Mucosa of descending colon (tissue), 3 donors: ENCODE data around the gene NME9. TPM values are rescaled to one million over a fixed set of nuclear protein-coding genes. Genes with fewer than 3 reads are reported as not detected.

Source experiments
- ATAC-seq: fragments of 200-7000 bp; cut with Tn5 transposase; one replicate; pipeline ENCODE4 v1.9.1; 2020; ENCODE audit warnings: mild to moderate bottlenecking, moderate library complexity
- DNase-seq, 3 donors: peaks; one replicate each; pipeline ENCODE4 v3.0.0-alpha.2; 2020
- H3K36me3 ChIP-seq: fragments of 200-600 bp; one replicate; pipeline ENCODE4 v1.8.0; 2021; ENCODE audit warnings: low read depth, mild to moderate bottlenecking
- H3K4me1 ChIP-seq: fragments of 200-600 bp; one replicate; pipeline ENCODE4 v1.8.0; 2021; ENCODE audit warnings: low read depth, mild to moderate bottlenecking
- H3K4me3 ChIP-seq: fragments of 200-600 bp; one replicate; pipeline ENCODE4 v1.8.0; 2021; ENCODE audit warnings: mild to moderate bottlenecking
- H3K9me3 ChIP-seq: fragments of 200-600 bp; one replicate; pipeline ENCODE4 v1.8.0; 2021; ENCODE audit warnings: mild to moderate bottlenecking
- intact Hi-C, 2 donors: fragments of 100-400 bp; cut with DNase I in 1 of 2; cut with micrococcal nuclease in 1 of 2; formaldehyde crosslinking; loops; one replicate each; pipeline versions ENCODE4 v1.11.0 to v1.11.1; 2022; cut with DNase I, micrococcal nuclease
- total RNA-seq, 3 donors: library from RNA; stranded (reverse); fragmentation: NEBNext Ultra II Directional in 2 of 3; extraction: Animal tissue kit (Norgen Biotek cat#: 25700) in 2 of 3; gene quantifications; one replicate each; pipeline versions ENCODE4 v1.2.1 to v1.2.4, GENCODE V29; 2021 to 2023
- TF ChIP-seq, protein P1 (sequence below): fragments of 200-600 bp; IDR thresholded peaks from one replicate; pipeline ENCODE4 v1.8.0; 2022; ENCODE audit warnings: antibody characterized with exemption, mild to moderate bottlenecking
- donor health status: DM: no; HTN: no; CAD: no; lungs with moderate emphysema.
- donor health status: DM: no; HTN: no; CAD: no.
- donor health status: DM: no; HTN: yes; CAD: no.

The NME9 gene
- total RNA-seq, 3 donors from 2014 or later, result 0.41 TPM; not detected in 2

- no peaks in the 10 kb centered on the region for H3K9me3 ChIP-seq
- H3K4me1 ChIP-seq, result no peaks in the 10 kb centered on the region
- ATAC-seq (no peak), DNase-seq (no peak)
- intact Hi-C loops, result no loop called here
- TF ChIP-seq, protein P1, sequence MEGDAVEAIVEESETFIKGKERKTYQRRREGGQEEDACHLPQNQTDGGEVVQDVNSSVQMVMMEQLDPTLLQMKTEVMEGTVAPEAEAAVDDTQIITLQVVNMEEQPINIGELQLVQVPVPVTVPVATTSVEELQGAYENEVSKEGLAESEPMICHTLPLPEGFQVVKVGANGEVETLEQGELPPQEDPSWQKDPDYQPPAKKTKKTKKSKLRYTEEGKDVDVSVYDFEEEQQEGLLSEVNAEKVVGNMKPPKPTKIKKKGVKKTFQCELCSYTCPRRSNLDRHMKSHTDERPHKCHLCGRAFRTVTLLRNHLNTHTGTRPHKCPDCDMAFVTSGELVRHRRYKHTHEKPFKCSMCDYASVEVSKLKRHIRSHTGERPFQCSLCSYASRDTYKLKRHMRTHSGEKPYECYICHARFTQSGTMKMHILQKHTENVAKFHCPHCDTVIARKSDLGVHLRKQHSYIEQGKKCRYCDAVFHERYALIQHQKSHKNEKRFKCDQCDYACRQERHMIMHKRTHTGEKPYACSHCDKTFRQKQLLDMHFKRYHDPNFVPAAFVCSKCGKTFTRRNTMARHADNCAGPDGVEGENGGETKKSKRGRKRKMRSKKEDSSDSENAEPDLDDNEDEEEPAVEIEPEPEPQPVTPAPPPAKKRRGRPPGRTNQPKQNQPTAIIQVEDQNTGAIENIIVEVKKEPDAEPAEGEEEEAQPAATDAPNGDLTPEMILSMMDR, result no peak
- no peaks in the 10 kb centered on the region for H3K36me3 ChIP-seq
- no peak overlapping the region for H3K4me3 ChIP-seq
These were observed 35.6 kb upstream of the NME9 start for GRCh38 chr3:138365253-138365555.

DNA sequence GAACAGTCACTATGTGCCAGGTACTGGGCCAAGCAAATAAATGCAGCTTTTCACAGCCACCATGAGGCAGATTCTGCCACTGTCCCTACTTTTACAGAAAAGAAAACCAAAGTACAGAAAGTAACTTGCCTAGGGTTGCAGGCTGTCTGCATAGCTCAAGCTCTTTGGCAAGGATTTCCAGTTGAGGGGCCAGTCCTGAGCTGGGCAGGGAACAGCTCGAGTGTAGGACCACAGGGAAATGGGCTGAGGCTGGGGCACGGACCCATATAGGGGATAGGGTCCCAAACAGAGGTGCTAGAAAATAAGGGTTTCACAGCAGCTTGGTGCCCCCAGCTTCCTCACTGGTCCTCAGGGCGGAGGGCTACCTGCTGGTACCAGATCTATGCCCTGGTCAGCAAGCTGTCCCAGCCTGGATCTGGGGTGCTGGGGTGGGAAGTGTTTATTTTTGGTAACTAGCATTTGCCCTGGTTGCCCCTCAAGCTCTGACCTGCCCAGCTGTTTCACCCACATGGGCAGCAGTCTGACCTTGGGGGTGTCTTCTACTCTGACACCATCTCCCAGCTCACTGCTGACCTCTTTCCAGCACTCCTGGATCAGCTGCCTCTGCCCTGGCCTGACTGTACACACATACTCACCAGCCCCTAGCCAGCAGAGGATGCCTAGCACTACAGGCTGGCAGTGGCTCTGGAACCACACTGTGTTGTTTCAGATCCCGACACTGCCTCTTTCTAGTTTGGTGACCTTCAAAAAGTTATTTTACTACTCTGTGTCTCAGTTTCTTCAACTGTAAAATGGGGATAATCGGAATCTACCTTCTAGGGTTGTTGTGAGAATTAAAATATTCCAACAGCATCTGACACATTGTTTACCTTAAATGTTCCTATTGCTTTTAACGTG, 35.0 kb upstream of the NME9 start:
- intact Hi-C loops, result no loop called here
- no peak for ATAC-seq
- no peak overlapping the region for H3K4me3 ChIP-seq
- H3K4me1 ChIP-seq, result no peaks in the 10 kb centered on the region
- TF ChIP-seq, protein P1, result no peak
- no peak for DNase-seq
- no peaks in the 10 kb centered on the region for H3K9me3 ChIP-seq
- no peaks in the 10 kb centered on the region for H3K36me3 ChIP-seq

DNA sequence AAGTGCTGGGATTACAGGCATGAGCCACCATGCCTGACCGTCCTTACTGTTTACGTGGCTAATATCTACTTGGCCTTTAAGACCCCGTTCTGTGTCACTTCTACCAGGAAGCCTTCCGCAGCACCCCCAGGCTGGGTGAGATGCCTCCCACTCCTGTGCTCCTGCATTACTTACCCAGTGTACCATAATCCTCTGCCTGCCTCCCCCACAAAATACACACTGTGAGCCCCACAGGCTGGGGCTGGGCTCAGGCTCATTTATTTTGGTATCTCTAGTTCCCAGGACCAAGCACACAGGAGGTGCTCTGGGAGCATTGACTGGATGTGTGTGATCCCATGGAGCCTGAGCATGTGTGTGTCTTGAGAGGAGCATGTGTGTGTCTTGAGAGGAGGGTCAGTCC, 33.7 kb upstream of the NME9 start:
- DNase-seq (no peak), ATAC-seq (no peak)
- no peaks in the 10 kb centered on the region for H3K36me3 ChIP-seq
- no peaks in the 10 kb centered on the region for H3K9me3 ChIP-seq
- intact Hi-C loops, result no loop called here
- H3K4me1 ChIP-seq, result no peaks in the 10 kb centered on the region
- TF ChIP-seq, protein P1, result no peak
- H3K4me3 ChIP-seq, result no peak overlapping the region

- intact Hi-C loops, result no loop called here
- ATAC-seq (no peak), DNase-seq (no peak)
- Histone ChIP-seq H3K4me3 (no peak overlapping the region), H3K4me1 (no peaks in the 10 kb centered on the region), H3K36me3 (no peaks in the 10 kb centered on the region), H3K9me3 (no peaks in the 10 kb centered on the region)
- TF ChIP-seq, protein P1, result no peak
These were observed 32.9 kb upstream of the NME9 start for GRCh38 chr3:138362538-138362937.

DNA sequence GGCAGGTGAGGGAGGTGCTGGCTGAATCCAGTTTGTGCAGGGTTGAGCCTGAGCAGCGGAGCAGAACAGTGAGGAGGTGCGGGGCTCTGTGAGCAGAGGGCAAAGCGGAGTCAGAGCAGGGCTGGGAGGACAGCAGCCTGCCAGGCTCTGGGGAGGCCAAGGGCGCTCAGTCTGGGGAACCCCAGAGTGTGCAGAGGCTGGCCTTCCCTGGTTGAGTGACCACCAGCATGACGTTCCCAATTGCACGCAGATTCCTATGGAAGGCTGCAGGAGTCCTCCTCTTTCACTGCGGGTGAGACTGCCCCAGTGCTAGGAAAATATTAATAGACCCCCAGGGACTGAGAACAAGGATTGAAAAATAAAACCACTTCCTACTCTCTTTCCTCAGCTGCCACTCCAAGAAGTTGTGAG, 31.9 kb upstream of the NME9 start:
- DNase-seq, result no peak
- TF ChIP-seq, protein P1, result no peak
- H3K36me3 ChIP-seq, result no peaks in the 10 kb centered on the region
- no peaks in the 10 kb centered on the region for H3K9me3 ChIP-seq
- H3K4me3 ChIP-seq, result no peak overlapping the region
- H3K4me1 ChIP-seq, result no peaks in the 10 kb centered on the region
- ATAC-seq, result no peak
- intact Hi-C loops, result no loop called here
